GM04504 (cell line): ENCODE data around the gene CELF2.
"Not testable (repeated sequence)": the region's sequence is repeated elsewhere in the genome, so short reads cannot be mapped to it uniquely, and the experiment has no call there.

ENCODE experiments used
- DNase-seq: peaks from one replicate; pipeline ENCODE4 v3.0.0-alpha.2; 2012; ENCODE audit warnings: low read depth

CELF2 gene

DNA sequence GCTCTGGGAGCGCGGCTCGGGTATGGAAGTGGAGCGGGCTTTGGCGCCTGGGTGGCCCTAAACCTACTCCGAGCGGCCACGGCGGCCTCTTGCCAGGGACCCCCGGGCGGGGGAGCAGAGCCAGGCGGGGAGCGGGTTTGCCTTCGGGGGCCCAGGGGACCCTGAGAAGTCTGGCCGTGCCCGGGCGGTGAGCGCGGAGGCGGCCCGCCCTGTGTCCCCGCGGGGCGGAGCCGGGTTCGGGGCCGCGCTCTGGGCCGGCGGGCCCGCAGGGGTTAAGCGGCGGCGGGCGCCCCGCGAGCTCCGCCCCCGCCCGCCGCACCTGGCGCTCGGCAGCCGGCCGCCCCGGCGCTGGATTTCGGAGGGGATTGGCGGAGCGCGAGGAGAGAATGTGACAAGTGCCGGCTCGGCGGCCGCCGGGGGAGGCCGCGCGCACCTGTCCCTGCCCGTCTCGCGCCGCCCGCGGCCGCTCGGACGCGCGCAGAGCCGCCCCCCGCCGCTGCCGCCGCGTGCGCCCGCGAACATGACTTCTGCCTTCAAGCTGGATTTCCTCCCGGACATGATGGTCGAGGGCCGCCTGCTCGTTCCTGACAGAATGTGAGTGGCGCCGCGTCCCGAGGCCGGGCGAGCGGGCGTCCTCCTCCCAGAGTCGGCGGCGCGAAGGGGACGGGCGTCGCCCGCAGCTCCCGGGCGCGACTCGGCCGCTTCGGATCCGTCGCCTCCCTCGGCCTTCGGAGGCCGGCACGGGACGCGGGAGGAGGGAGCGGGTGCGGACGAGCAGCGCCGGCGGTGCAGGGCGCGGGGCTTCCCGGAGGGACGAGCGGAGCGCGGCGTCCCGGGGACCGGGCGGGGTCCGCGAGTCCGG, at the start of gene CELF2:
Gene CELF2 (plus strand): TSS at position 303 of the 862 bp plus-strand sequence. CDS start 218 bp downstream, at position 521.
- no peak for DNase-seq

DNA sequence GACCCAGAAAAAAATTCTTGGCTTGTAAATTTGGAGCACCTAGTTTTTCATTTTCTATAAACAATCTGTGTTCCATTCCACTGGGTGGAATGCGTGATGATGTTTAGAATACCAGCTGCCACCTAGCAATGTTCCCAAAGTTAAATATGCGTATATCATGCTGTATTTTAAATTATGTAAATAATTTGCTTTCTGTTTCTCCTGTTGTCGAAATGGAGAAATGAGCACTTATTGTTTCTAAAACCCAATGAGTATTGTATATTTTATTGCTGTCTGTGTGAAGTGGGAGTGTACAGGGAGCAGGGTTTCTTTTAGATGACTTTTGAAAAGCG, 49.4 kb upstream of the CELF2 start:
- DNase-seq = no peak

DNA sequence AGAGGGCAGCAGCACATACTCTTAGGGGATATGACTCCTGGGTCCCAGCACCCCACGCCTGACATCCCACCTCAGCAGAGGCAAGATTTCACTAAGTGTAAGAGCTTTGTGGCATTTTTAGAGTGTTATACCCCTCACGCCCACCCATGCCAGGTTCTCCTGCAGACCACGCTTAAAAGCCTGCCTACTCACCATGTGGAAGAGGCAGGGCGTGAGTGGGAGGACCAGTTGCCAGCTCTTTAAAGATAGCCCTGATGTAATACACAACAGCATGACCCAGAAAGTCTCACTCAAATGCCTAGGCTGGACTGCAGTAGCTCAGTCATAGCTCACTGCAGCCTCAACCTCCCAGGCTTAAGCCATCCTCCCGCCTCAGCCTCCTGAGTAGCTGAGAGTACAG, 44.4 kb upstream of the CELF2 start:
- DNase-seq = no peak

DNA sequence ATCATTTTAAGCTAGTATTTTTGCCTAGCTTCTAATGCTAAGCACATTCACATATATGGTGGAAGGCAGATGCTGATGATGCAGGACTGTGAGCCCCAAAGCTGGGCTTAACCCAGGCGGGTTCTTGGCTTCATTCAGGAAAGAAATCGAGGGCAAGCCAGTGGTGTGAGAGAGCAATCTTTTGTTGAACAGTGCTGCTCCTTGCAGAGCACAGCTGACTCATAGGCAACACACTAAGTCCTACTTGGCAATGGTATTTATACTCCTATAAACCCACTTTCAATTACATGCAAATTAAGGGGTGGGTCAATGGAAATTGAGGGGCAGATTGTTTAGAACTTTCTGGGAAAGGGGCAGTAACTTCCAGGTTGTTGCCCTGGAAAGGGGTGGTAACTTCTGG, 42.0 kb upstream of the CELF2 start:
- DNase-seq = no peak

DNA sequence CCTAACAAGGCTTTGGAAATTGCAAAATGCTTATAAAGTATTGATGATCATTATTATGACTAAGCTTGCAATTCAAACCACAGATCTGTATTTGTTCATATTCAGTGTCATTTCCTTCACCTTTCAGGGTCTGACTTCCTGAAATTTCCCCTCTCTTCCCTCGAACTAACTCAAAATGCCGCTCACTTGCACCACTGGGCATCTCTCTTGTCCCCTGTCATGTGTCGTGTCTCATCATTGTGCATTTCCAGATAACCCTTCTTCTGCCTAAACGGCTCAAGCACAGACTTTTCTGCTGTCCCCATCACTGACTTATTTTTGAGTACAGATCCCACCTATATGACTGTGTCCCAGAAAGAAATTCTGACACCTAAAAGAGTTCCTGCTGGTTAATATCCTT, 41.0 kb upstream of the CELF2 start:
- no peak for DNase-seq

DNA sequence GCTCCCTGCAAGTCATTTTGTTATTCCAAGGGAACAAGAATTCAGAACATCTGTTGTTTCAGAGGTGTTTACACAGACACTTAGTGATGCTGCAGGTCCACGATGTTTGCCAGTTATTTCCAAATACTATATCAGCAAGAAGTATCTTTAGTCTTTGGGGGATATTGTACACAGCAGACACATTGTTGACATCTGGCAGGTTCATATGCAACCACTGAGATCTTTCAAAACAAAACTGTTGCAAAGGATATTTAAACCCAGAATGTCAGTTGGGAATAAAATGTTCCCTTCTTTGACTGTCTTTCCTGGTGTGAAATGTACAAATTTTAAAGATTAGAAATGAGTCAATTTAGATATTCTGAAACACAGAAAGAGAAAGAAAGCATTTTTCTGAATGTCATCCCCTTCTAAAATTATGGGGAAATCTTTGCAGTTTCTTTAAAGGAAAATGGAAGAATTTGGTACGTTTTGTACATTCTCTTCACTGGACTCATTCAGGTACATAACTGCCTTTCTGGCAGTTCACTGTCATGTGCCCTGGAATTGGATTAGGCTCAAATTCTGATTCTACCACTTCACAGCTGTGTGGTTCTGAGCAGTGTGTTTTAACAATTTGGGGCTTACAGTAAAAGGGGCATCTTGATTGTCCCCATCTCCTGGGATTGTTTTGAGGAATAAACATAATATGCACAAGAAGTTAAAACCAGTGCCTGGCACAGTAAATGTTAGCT, 40.3 kb upstream of the CELF2 start:
- DNase-seq = no peak

DNA sequence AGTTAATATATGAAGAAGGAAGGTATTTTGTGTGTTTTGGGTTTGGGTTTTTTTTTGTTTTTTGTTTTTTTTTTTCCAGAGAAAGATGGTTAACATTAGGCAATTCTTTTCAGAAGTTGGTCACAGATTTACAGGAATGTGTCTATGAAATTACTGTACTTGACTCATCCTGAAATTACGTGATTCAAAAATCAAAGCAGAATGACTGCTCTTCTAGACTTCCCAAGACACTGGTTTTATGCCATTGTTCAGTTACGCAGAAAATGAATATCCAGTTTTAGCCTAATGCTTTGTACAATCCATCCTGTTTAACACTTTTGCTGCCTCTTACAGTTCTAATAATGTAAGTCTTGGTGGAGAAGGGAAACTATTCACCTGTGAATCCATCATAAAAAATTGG, 39.7 kb upstream of the CELF2 start:
- peak; percentile 3 for DNase-seq

DNA sequence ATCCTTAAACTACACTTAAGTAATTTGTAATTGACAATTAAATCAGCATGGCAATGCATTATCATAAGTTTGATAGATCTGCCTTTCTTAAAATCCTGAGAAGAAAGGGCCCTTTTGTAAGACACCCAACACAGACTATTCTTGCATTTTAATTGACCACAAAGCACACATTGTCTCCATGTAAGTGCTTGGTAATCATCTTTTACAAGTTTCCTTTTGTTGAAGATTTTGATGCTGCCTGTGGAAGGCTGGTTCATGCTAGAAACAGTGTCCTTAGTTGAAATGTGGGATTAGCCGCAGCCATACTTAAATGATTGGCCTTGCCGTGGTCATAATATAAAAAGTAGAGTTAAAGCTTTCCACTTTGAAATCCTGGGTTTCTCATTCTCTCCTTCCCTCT, 32.3 kb upstream of the CELF2 start:
- DNase-seq = no peak

DNA sequence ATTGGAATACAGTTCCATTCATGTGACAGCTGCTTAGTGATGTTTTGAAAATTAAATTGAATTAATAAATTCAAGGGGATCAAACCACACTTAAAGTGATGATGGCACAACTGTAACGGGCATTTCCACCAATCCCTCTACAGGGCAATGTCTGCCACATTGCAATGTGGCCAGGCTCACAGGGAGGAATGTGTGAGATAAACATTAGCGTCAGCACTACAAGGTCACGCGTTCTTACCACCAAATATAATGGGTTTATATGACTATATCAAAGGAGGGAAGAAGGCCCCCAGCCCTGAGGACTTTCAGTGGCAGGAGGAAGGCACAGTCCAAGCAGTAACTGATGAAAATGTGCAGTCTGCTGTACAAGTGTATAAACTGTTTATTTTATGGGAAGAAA, 31.1 kb upstream of the CELF2 start:
- no peak for DNase-seq

DNA sequence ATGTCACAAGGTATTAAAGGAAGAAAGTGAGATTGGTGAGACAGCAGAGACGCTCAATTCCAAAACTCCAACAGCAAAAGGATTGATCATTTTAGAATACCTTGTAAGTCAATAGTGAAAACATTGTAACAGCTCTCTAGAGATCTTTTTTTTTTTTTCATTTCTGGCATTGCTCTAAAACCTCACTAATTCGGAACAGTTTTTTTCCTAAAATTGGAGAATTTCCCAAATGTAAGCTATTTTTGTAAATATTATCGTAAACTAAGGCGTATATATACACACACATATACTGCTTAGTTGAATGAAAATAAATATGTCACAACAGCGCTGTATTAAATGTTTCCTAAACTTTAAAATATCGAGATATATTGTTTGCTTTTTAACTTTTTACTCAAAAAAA, 30.6 kb upstream of the CELF2 start:
- DNase-seq = no peak

DNA sequence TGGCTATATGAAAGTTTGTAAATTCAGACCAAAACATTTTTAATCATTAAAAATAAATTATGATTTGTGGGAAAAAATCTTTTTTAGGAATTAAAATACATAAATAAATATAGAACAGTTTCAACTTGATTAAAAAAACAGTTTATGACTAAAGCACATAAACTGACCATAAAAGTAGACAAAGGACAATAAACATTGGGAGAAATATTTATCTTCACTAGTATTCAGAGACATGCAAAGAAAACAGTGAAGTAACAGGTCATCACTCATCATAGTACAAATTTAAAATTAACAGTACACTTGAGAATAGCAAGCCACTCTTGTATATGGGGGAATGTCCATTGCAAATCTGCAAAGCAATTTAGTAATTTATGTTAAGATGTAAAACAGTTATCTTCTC, 28.0 kb upstream of the CELF2 start:
- no peak for DNase-seq

DNA sequence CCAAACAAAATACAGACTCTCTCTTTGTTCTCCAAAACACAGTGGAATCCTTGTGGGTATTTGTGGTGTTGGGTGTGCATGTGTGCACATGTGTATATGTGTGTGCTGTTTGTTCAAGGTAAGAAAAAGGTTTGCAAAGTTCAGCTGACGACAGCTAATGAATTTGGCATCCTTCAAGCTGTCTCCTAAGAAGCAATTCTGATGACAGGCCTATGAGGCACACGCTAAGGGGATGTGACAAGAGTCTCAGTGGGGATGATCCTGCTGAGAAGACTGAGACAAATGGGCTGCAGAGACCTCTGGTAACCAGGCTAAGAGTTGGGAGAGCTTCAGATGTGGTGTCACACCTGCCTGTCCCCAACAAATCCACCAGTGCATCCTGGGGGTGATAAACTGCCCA, 26.5 kb upstream of the CELF2 start:
- no peak for DNase-seq

DNA sequence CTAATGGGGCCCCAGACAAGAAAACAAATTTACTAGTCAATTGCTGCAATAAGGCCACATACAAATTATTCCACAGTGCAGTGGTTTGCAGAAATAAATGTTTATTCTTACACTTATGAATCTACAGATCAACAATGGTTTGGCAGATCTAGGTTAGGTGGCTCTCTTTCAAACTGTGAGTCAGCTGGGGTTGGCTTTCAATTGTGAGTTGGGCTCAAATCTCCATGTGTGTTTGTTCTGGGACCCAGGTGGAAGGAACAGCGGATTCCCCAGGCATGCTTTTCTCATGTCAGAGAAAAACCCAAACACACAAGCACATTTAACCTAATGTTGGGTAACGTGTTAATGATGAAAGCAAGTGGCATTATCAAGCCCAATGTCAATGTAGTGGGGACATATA, 25.6 kb upstream of the CELF2 start:
- no peak for DNase-seq

DNA sequence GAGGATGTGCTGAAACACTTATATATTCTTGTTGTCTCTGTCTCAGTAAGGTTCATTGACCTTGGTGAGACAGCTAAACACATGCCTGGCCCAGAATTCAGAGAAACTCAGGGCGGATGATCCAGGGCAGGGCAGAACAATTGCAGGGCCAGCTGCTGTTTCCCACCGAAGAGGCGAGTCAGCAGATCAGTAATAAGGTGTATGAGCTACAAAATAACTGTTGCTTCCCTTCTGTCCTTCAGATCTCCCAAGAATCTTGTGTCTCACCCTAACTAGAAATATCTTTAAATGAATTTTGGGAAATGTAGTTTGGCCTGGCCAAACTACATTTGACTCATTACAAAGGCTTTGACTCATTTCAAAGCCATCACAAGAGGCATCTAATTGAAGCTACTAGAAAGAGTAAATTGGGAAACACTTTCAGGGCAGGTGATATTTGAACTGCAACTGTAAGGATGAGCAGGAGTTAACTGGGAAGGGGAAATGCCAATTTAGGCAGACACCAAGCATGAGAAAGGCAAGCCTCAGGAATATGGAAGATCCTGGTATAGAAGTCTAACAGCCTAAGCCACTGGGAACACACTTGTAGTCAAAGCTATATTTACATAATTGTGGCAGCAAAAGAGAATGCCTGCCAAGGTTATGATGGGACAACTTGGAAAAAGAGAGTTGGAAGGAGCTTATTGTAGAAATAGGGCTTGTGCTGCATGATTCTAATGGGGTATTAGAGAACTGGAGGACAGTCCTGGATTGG, 24.5 kb upstream of the CELF2 start:
- DNase-seq = no peak

DNA sequence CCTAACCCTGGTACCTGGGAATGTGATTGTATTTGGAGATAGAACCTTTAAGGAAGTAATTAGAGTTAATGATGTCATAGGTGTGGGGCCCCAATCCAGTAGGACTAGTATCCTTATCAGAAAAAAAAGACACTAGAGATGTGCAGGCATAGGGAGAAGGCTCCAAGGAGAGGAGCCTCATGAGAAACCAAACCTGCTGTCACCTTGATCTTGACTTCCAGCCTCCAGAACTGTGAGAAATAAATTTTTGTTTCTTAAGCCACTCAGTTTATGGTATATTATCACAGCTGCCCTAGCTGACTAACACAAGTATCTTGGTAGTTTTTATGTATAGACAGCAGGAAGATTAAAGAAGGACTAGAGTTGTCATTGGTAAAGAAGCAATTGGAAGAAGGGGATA, 23.9 kb upstream of the CELF2 start:
- DNase-seq = no peak

DNA sequence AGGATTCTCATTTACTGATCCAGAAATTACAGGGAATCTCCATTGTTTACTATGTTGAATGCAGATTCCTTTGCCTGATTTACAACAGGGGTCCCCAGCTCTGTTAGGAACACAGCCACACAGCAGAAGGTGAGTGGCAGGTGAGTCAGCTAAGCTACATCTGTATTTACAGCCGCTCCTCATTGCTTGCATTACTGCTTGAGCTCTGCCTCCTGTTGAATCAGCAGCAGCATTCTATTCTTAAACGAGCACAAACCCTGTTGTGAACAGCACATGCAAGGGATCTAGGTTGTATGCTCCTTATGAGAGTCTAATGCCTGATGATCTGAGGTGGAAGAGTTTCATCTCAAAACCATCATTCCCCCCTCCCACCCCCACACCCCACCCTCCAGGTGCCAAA, 23.3 kb upstream of the CELF2 start:
- no peak for DNase-seq

DNA sequence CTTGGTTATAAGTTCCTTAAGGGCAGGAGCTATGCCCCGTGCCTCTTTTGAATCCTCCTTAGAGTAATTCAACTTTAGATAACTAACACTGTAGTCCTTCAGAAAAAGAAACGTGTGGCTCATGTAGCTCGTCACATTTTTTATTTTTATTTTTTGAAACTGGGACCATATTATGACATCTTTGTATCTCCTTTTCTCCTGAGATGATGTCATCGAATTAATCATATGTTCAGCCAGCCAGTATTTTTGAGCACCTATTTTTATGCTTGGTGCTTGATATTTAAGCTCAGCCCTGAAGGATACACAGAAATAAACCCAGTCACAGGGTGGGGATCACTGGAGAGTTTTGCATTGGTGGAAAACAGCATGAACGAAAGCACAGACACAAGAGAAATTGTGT, 22.6 kb upstream of the CELF2 start:
- no peak for DNase-seq

DNA sequence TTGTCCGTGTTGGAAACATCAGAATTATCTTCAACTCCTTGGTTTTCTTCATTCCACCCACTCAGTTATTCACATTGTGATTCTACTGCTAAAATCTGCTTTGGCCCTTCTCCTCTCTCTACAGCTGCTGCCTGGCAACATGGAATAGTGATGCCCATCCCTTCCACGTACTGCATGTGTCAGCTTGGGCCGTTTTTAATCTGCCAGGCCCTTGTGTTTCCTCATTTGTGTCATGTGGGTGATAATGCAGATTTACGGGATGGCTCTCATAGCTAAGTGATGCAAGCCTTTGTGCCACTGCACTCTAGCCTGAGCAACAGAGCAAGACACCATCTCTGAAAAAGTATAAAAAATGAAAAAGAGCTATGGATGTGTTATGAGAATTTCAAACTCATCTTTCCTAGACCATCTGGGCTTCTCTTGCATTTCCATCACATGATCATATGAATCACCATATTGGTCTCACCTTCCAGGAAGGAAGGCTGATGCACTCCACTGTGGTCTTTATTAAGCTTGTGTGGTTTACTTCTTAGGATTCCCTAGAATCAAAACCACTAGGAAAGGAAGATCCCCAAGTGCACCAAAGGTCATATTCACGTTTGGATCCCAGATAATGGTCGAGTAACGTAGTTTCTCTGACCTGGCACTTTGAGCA, 20.6 kb upstream of the CELF2 start:
- DNase-seq = no peak

DNA sequence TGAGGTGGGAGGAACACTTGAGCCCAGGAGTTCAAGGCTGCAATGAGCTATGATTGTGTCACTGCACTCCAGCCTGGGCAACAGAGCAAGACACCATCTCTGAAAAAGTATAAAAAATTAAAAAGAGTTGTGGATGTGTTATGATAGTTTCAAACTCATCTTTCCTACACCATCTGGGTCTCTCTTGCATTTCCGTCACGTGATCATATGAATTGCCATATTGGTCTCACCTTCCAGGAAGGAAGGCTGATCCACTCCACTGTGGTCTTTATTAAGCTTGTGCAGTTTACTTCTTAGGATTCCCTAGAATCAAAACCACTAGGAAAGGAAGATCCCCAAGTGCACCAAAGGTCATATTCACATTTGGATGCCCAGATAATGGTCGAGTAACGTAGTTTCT, 18.2 kb upstream of the CELF2 start:
- DNase-seq = not testable (repeated sequence)

DNA sequence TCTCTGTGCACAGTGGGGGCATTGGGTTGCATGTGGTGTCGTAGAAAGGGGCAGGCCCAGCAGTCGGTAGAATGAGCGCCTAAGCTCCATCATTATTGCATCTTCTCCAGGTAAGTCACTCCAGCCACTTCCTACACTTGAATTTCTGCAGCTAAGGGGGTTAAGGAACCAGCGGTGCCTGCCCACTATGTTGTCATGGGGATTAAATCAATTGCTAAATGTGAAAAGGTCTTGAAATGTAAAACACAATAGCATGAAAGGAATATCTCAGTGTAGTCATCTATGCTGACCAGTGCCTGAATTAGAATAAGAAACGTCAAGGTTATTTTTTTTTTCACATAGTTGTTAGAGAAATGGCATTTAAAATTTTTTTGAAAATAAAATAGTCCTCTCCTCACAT, 15.2 kb upstream of the CELF2 start:
- no peak for DNase-seq

DNA sequence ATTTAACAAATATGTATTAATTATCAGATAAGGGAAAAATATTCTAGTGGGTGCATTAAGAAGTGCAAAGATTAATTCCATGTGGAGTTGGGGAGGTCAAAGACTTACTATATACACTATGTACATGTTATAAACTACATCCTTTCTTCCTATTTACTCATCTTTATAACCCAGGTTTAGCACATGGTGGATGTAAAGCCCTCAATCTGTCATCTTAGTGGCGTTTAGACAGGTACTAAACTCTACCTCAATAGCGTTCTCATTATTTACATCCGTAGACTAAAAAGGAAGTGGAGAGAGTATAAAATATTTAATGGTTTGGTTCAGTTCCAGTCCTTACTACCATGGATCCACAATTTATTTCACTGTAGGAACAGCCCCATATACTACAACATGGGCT, 14.8 kb upstream of the CELF2 start:
- DNase-seq = no peak

DNA sequence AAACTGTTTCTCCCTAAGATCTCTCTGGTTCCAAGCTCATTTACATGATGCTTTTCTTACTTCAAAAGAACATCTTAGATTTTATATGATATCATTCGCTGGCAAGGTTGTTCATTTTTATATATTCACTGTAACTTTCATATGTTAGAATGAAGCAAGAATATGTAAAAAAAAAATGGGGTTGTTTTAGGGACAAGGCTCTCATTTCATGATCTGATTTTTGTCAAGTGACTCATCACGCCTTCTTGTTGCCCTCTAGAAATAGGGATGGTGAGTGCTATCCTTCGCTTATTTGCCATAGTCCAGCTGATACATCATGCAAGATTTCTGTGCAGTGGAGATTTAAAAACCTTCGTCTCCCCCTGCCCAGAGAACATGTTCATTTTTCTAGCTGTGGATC, 14.0 kb upstream of the CELF2 start:
- DNase-seq = no peak
